HepG2 (cell line): ENCODE results near the gene GPR152. TPM values are rescaled to one million over a fixed set of nuclear protein-coding genes. Genes with fewer than 3 reads are reported as not detected.

Experiments
- FOXJ3 ChIP-seq: sonication (generic); formaldehyde crosslinking; IDR thresholded peaks from 2 replicates; pipeline ENCODE4 v1.4.0; 2020; ENCODE audit warnings: missing genetic modification reagents, mild to moderate bottlenecking, borderline replicate concordance
- MIER3 ChIP-seq: IDR thresholded peaks from 2 replicates; pipeline ENCODE4 v1.6.1; 2016; ENCODE audit warnings: missing compliant biosample characterization, borderline replicate concordance
- POLR2AphosphoS2 ChIP-seq: IDR thresholded peaks from 2 replicates; pipeline ENCODE4 v1.6.1; 2011; ENCODE audit warnings: low read depth, low read length, improper control_type of control experiment
- SKIL ChIP-seq: sonication (generic); formaldehyde crosslinking; IDR thresholded peaks from 2 replicates; pipeline ENCODE4 v1.8.0; 2022; ENCODE audit warnings: missing genetic modification reagents, mild to moderate bottlenecking, moderate library complexity, borderline replicate concordance
- TEF ChIP-seq: sonication (generic); formaldehyde crosslinking; IDR thresholded peaks from 2 replicates; pipeline ENCODE4 v1.5.0; 2020; ENCODE audit warnings: missing genetic modification reagents
- ZFP91 ChIP-seq: sonication (generic); formaldehyde crosslinking; IDR thresholded peaks from 2 replicates; pipeline ENCODE4 v1.9.0; 2022; ENCODE audit warnings: missing genetic modification reagents, mild to moderate bottlenecking, borderline replicate concordance
- ZFX ChIP-seq: sonication (generic); formaldehyde crosslinking; IDR thresholded peaks from 2 replicates; pipeline ENCODE4 v1.4.0; 2020; ENCODE audit warnings: mild to moderate bottlenecking, low read depth, missing genetic modification reagents, moderate library complexity
- ZNF18 ChIP-seq: sonication (generic); formaldehyde crosslinking; IDR thresholded peaks from 2 replicates; pipeline ENCODE4 v1.8.0; 2022; ENCODE audit warnings: mild to moderate bottlenecking, missing genetic modification reagents; ENCODE audit not compliant: insufficient replicate concordance
- ZNF34 ChIP-seq: sonication (generic); formaldehyde crosslinking; IDR thresholded peaks from 2 replicates; pipeline ENCODE4 v1.4.0; 2020; ENCODE audit warnings: mild to moderate bottlenecking, missing genetic modification reagents, borderline replicate concordance
- ZNF484 ChIP-seq: sonication (generic); formaldehyde crosslinking; IDR thresholded peaks from 2 replicates; pipeline ENCODE4 v1.5.1; 2020; ENCODE audit warnings: mild to moderate bottlenecking, low read depth, missing genetic modification reagents, borderline replicate concordance
- ZNF576 ChIP-seq: sonication (generic); formaldehyde crosslinking; IDR thresholded peaks from 2 replicates; pipeline ENCODE4 v1.4.0; 2020; ENCODE audit warnings: mild to moderate bottlenecking, missing genetic modification reagents
- ZNF687 ChIP-seq: sonication (generic); formaldehyde crosslinking; IDR thresholded peaks from 2 replicates; pipeline ENCODE4 v1.5.1; 2020; ENCODE audit warnings: mild to moderate bottlenecking, missing genetic modification reagents, moderate library complexity
- ZNF720 ChIP-seq: sonication (generic); formaldehyde crosslinking; IDR thresholded peaks from 2 replicates; pipeline ENCODE4 v1.4.0; 2020; ENCODE audit warnings: missing genetic modification reagents
- ZSCAN31 ChIP-seq: sonication (generic); formaldehyde crosslinking; IDR thresholded peaks from 2 replicates; pipeline ENCODE4 v1.5.0; 2020; ENCODE audit warnings: low read depth, mild to moderate bottlenecking, missing genetic modification reagents
- polyA plus RNA-seq, 8 experiments: library from polyadenylated mRNA; depleted of rRNA in 3 of 8; stranded (reverse) in 7 of 8; unstranded in 1 of 8; fragments of >200 nt; fragmentation: Illumina TruSeq in 4 of 8; extraction: Trizol in 4 of 8; gene quantifications; 2 replicates each; pipeline versions ENCODE4 v1.2.1 to v1.2.3, GENCODE V29; 2011 to 2016; ENCODE audit warnings: low read depth in 4 of 8, missing spikeins in 1 of 8, mixed read lengths in 1 of 8; ENCODE audit not compliant: insufficient read depth in 1 of 8
- total RNA-seq, 5 experiments: library from RNA; depleted of rRNA; stranded (reverse); fragments of >200 nt; fragmentation: Illumina TruSeq; extraction: Trizol; gene quantifications; 2 replicates each; pipeline ENCODE4 v1.2.3, GENCODE V29; 2016; ENCODE audit warnings: low read depth in 1 of 5
- TF ChIP-seq, protein P1 (sequence below): sonication (generic); formaldehyde crosslinking; IDR thresholded peaks from 2 replicates; pipeline ENCODE4 v1.4.0; 2020; ENCODE audit warnings: low read depth, mild to moderate bottlenecking, missing genetic modification reagents
- TF ChIP-seq, protein P2 (sequence below): IDR thresholded peaks from 2 replicates; pipeline ENCODE4 v1.6.1; 2016

The GPR152 gene
- total and polyA plus RNA-seq, 2 of the 13 experiments (the other 11 are each of a cell fraction or from before 2014, with no cell fraction given) = not detected

DNA sequence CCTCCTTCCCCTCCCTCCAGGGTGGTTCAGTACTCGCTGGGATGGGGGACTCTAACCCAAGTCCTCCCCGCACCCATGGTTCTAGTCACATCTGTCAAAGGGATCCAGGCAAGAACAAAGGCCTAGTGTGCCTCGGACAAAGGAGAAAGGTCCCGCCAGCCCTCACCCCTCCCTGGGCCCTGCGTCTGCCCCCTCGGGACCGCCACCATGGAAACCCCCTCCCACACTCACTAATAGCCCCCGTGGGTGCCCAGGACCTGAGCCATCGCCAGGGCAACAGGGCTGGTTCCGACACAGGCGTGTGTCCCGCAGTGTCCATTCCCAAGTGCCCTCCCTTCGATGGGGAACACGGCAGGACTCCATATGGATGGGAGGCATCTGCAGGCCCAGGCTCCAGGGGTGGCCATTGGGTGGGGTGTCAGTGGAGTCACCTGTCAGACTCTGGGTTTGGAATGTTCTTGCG is 42.1 kb downstream of the GPR152 start (continued):
- no peak for TF ChIP-seq ZNF720 (CRISPR knock-in tag)
- TF ChIP-seq MIER3 (CRISPR knock-in tag) = no peak
- no peak for TF ChIP-seq ZNF484 (CRISPR knock-in tag)
- no peak for TF ChIP-seq FOXJ3
- TF ChIP-seq, protein P1, sequence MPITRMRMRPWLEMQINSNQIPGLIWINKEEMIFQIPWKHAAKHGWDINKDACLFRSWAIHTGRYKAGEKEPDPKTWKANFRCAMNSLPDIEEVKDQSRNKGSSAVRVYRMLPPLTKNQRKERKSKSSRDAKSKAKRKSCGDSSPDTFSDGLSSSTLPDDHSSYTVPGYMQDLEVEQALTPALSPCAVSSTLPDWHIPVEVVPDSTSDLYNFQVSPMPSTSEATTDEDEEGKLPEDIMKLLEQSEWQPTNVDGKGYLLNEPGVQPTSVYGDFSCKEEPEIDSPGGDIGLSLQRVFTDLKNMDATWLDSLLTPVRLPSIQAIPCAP = no peak
- TF ChIP-seq ZFX = peak; percentile 45; the same call in 1 of the 2 replicates
- TF ChIP-seq ZFP91 (CRISPR knock-in tag) = no peak
- no peak for TF ChIP-seq ZNF576 (CRISPR knock-in tag)
- 0 out of 2 replicates have a peak, but pooled peaks have one; percentile 34 for TF ChIP-seq ZNF34 (CRISPR knock-in tag)
- peak; percentile 25; the same call in 1 of the 2 replicates for TF ChIP-seq ZNF687 (CRISPR knock-in tag)
- TF ChIP-seq TEF (CRISPR knock-in tag) = no peak
- no peak for TF ChIP-seq POLR2AphosphoS2
- TF ChIP-seq, protein P2, sequence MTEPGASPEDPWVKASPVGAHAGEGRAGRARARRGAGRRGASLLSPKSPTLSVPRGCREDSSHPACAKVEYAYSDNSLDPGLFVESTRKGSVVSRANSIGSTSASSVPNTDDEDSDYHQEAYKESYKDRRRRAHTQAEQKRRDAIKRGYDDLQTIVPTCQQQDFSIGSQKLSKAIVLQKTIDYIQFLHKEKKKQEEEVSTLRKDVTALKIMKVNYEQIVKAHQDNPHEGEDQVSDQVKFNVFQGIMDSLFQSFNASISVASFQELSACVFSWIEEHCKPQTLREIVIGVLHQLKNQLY (CRISPR knock-in tag) = no peak
- no peak for TF ChIP-seq SKIL
- TF ChIP-seq ZSCAN31 (CRISPR knock-in tag) = no peak
- no peak for TF ChIP-seq ZNF18 (CRISPR knock-in tag)
